Left ventricle myocardium superior (tissue), 1 donor: ENCODE data around the gene FAM20A. TPM values are rescaled to one million over a fixed set of nuclear protein-coding genes. Genes with fewer than 3 reads are reported as not detected.
A peak's percentile ranks its signal among the peaks of the same experiment; 100 is the strongest.

Experiments used
- ATAC-seq: fragments of 200-7000 bp; cut with Tn5 transposase; one replicate; pipeline ENCODE4 v1.9.1; 2020; ENCODE audit warnings: mild to moderate bottlenecking, moderate library complexity
- DNase-seq: peaks from one replicate; pipeline ENCODE4 v3.0.0-alpha.2; 2020
- intact Hi-C: fragments of 100-400 bp; cut with micrococcal nuclease; formaldehyde crosslinking; loops from one replicate; pipeline ENCODE4 v1.11.0; 2022
- long read RNA-seq: library from polyadenylated mRNA; unstranded; transcript quantifications from one replicate; pipeline ENCODE4 v2.0.0, GENCODE V29; 2021
- total RNA-seq: library from RNA; stranded (reverse); fragmentation: NEBNext Ultra II Directional; extraction: Animal tissue kit (Norgen Biotek cat#: 25700); gene quantifications from one replicate; pipeline ENCODE4 v1.2.1, GENCODE V29; 2021
- donor health status: DM: no; HTN: yes; CAD: no; lungs with severe emphysema.

The FAM20A gene
- total RNA-seq: 7.6 TPM
- long read RNA-seq, transcript FAM20A-205 (11 exons, 2,955 nt): major isoform, 10 of 20 reads
- long read RNA-seq, partial matches to known transcripts: 2 of 20 reads
- long read RNA-seq, other reads (novel, unspliced or antisense): 8 of 20 reads

GRCh38 chr17:68600931-68601564, at the start of gene FAM20A:
Gene FAM20A, minus strand, starts transcription at chr17:68601367. Its CDS starts 701 bp downstream, at chr17:68600666.
- ATAC-seq: peak; percentile 65
- intact Hi-C loops: no loop called here
- peak; percentile 78 for DNase-seq

GRCh38 chr17:68649324-68649723, 48.2 kb upstream of the FAM20A start:
- ATAC-seq: no peak
- intact Hi-C loops: no loop called here

DNA sequence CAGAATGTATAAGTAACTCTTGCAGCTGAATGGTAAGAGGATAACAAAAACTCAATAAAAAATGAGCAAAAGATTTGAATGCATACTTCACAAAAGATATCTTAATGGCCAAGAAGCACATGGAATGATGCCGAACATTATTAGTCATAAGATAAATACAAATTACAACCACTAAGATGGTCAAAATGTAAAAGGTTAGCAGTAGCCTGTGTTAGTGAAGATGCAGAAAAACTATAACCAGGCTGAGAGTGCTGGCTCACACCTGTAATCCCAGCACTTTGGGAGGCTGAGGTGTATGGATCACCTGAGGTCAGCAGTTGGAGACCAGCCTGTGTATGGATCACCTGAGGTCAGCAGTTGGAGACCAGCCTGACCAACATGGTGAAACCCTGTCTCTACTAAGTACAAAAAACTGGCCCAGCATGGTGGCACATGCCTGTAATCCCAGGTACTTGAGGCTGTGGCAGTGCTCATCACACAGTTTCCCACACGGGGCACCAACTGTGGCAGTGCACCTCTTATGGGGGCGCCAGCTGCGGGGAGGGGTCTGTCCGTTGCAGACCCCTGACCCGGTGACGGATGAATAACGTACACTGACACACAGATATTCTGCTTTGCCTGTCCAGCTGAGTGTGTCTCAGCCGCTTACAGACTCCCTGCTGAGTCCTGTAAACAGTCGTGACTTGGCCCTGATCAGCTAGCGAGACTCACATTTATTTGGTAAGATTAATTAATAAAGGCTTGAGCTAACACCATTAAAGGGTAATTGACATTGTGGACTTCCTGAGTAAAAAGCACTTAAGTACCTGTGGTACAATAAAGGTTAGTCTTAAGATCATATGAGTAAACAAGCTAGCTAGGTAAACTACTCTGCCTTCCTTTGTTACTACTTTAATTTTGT, 45.7 kb upstream of the FAM20A start:
- no peak for DNase-seq
- no peak for ATAC-seq
- intact Hi-C loops: no loop called here

More at GRCh38 chr17:68649324-68649723, 48.2 kb upstream of the FAM20A start:
- no peak for DNase-seq

- intact Hi-C loops: no loop called here
These were observed 40.9 kb upstream of the FAM20A start for GRCh38 chr17:68642118-68642412.

GRCh38 chr17:68641276-68642117, 40.3 kb upstream of the FAM20A start:
- intact Hi-C loops: no loop called here
- no peak for ATAC-seq

More at GRCh38 chr17:68642118-68642412, 40.9 kb upstream of the FAM20A start:
- ATAC-seq (peak; percentile 56), DNase-seq (no peak)

GRCh38 chr17:68640242-68640989, 39.2 kb upstream of the FAM20A start:
- no peak for ATAC-seq
- intact Hi-C loops: no loop called here
- DNase-seq: no peak

More at GRCh38 chr17:68641276-68642117, 40.3 kb upstream of the FAM20A start:
- no peak for DNase-seq

DNA sequence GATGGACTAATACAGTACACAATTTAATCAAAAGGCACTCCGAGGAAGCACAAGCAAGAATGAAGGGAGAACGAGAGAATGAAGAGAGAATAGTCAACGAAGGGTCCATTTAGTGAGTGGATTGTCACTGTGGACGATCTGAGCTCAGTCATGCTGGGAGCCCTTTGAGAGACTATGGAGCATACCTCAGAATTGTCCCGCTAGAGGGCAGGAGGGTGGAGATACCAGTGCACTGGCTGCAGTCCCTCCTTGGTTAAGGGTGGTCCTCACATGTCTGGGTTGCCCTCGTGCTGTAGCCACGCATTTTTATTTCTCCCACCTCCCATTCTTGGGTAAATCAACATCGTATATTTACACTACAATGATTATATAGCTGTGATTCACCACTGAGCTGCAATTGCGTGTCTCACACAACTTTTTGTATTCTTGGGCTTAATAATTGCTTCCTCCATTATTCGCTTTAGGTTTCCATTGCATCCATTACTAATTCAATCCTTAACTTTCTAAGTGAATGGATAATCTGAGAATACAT, 33.2 kb upstream of the FAM20A start:
- DNase-seq (no peak), ATAC-seq (no peak)
- intact Hi-C loops: no loop called here

DNA sequence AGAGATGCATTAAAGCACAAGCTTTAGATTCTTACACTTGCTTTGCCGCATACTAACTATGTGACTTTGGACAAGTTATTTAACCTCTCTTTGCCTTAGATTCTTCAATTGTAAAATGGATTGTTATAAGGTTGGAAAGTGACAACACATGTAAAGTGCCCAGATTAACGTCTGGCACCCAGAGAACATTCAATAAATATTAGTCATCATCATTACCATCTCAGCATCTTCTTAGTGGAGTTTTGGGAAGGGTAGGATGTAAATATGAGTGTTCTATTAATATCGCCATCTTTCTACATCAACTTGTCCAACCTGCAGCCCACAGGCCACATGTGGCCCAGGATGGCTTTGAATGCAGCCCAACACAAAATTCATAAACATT, 27.4 kb upstream of the FAM20A start:
- DNase-seq (no peak), ATAC-seq (no peak)
- intact Hi-C loops: no loop called here

- intact Hi-C loops: no loop called here
- peak; percentile 26 for ATAC-seq
- DNase-seq: no peak
These were observed 26.9 kb upstream of the FAM20A start for GRCh38 chr17:68627956-68628575.

- DNase-seq: no peak
- ATAC-seq: no peak
- intact Hi-C loops: no loop called here
These were observed 23.2 kb upstream of the FAM20A start for GRCh38 chr17:68624381-68624780.

DNA sequence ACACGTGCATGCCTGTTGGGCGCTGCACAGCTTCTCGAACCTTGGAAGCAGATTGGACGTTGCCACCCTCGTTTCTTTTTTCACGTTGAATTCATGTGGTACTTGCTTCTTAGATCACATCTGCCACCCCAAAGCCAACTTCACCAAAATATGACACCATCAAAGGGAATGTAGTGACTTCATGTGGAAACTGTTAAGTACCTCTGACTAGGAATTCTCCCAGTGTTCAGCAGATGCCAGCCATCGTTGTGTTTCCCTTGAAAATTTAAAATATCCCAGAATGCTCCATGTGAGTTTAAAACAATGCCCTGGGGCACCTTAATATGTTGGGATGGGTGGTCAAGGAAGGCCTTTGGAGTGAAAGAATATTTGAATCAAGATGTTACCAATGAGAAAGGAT, 22.6 kb upstream of the FAM20A start:
- DNase-seq (no peak), ATAC-seq (no peak)
- intact Hi-C loops: no loop called here

GRCh38 chr17:68622423-68622822, 21.3 kb upstream of the FAM20A start:
- intact Hi-C loops: no loop called here
- no peak for ATAC-seq
- no peak for DNase-seq

GRCh38 chr17:68621065-68621464, 19.9 kb upstream of the FAM20A start:
- no peak for DNase-seq
- ATAC-seq: no peak
- intact Hi-C loops: no loop called here

DNA sequence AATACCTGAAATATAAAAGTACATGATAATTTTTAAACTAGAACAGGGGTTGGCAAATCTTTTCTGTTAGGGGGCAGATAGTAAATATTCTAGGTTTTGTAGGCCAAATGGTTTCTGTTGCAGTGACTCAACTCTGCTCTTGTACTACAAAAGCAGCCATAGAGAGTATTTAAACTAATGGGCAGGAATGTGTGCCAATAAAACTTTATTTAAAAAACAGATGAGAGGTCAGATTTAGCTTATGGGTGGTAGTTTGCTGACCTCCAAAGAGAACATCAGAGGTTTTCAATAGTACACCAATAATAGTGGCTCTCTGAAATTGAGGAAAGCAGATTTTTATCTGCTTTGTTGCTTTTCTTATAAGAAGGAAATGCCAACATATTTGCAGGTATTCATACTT, 15.2 kb upstream of the FAM20A start:
- DNase-seq: no peak
- ATAC-seq: no peak
- intact Hi-C loops: no loop called here

DNA sequence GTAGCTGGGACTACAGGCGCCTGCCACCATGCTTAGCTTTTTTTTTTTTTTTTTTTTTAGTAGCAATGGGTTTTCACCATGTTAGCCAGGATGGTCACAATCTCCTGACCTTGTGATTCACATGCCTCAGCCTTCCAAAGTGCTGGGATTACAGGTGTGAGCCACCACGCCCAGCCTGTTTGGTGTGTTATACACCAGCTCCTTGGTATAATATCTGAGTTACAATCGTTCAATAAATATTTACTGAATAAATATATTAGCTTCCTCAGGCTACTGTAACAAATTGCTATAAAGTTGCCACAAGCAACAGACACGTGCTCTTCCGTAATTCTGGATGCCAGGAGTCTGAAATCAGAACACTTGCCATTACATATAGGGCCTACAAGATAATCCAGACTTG, 13.6 kb upstream of the FAM20A start:
- ATAC-seq: no peak
- DNase-seq: no peak
- intact Hi-C loops: no loop called here

GRCh38 chr17:68613739-68614298, 12.7 kb upstream of the FAM20A start:
- intact Hi-C loops: no loop called here
- ATAC-seq (peak; percentile 81), DNase-seq (no peak)

- ATAC-seq (no peak), DNase-seq (no peak)
- intact Hi-C loops: no loop called here
These were observed 11.7 kb upstream of the FAM20A start for GRCh38 chr17:68612923-68613292.
